Kidney epithelial cell (primary cell): ENCODE results near the gene ELOVL5. TPM values are rescaled to one million over a fixed set of nuclear protein-coding genes. Genes with fewer than 3 reads are reported as not detected.
"Not testable (repeated sequence)": the region's sequence is repeated elsewhere in the genome, so short reads cannot be mapped to it uniquely, and the experiment has no call there.

ENCODE experiments used
- DNase-seq: peaks from one replicate; pipeline ENCODE4 v3.0.0-alpha.2; 2010; ENCODE audit warnings: low read depth
- H3K27me3 ChIP-seq: 2 replicates; pipeline ENCODE4 v1.6.0; 2011; ENCODE audit warnings: low read length; ENCODE audit not compliant: control insufficient read depth, insufficient read depth
- H3K36me3 ChIP-seq: 2 replicates; pipeline ENCODE4 v1.5.1; 2011; ENCODE audit warnings: low read length; ENCODE audit not compliant: control insufficient read depth, insufficient read depth
- H3K4me3 ChIP-seq: 2 replicates; pipeline ENCODE4 v1.5.1; 2011; ENCODE audit warnings: low read depth, mild to moderate bottlenecking, control low read depth, low read length
- CTCF ChIP-seq: IDR thresholded peaks from 2 replicates; pipeline ENCODE4 v1.5.1; 2011; ENCODE audit warnings: mild to moderate bottlenecking, moderate library complexity, low read length, control low read depth, inconsistent platforms; ENCODE audit not compliant: insufficient read depth, poor library complexity, severe bottlenecking
- total RNA-seq: library from RNA; depleted of rRNA; stranded (reverse); fragments of >200 nt; gene quantifications from 2 replicates; pipeline ENCODE4 v1.2.3, GENCODE V29; 2015

Gene ELOVL5
- total RNA-seq, 1 donor from 2014 or later, result 63.6 TPM

- Histone ChIP-seq H3K27me3 (no peaks in the 10 kb centered on the region), H3K4me3 (peak overlapping the region; percentile 90), H3K36me3 (no peaks in the 10 kb centered on the region)
- no peak for TF ChIP-seq CTCF
- no peak for DNase-seq
Observed at GRCh38 chr6:53349209-53349693, 501 bp upstream of the ELOVL5 start.

- Histone ChIP-seq H3K27me3 (no peaks in the 10 kb centered on the region), H3K4me3 (peak overlapping the region; percentile 90), H3K36me3 (no peaks in the 10 kb centered on the region)
- no peak for TF ChIP-seq CTCF
- no peak for DNase-seq
Observed at GRCh38 chr6:53347921-53348370, 804 bp downstream of the ELOVL5 start.

- no peak for DNase-seq
- TF ChIP-seq CTCF, result no peak
- no peaks in the 10 kb centered on the region for H3K36me3 ChIP-seq
- H3K27me3 ChIP-seq, result no peaks in the 10 kb centered on the region
- peak overlapping the region; percentile 90 for H3K4me3 ChIP-seq
Observed at GRCh38 chr6:53347250-53347920, 1.4 kb downstream of the ELOVL5 start.

GRCh38 chr6:53346049-53346448 is 2.7 kb downstream of the ELOVL5 start:
- H3K36me3 ChIP-seq, H3K27me3 ChIP-seq, DNase-seq, H3K4me3 ChIP-seq: not testable (repeated sequence)

GRCh38 chr6:53344969-53345368 is 3.8 kb downstream of the ELOVL5 start:
- Histone ChIP-seq H3K27me3 (no peaks in the 10 kb centered on the region), H3K36me3 (no peaks in the 10 kb centered on the region), H3K4me3 (no peak overlapping the region)
- no peak for TF ChIP-seq CTCF
- no peak for DNase-seq

- H3K4me3 ChIP-seq, result no peak overlapping the region
- TF ChIP-seq CTCF, result no peak
- no peak for DNase-seq
- no peaks in the 10 kb centered on the region for H3K27me3 ChIP-seq
- no peaks in the 10 kb centered on the region for H3K36me3 ChIP-seq
Observed at GRCh38 chr6:53343092-53343491, 5.7 kb downstream of the ELOVL5 start.
